GM10248 (cell line): Measurements from ENCODE around the gene TM4SF4.

Source experiments
- CTCF ChIA-PET: fragments of 300-600 bp; sonication (Branson Sonifier 250); formaldehyde crosslinking; extraction: SDS; loops from one replicate; lab custom pipeline; 2021; ENCODE audit warnings: antibody characterized with exemption; lab: Yijun Ruan, JAX
- POLR2A ChIA-PET: fragments of 350-650 bp; sonication (Branson Sonifier 250); formaldehyde crosslinking; extraction: SDS; loops from one replicate; lab custom pipeline; 2020; ENCODE audit warnings: antibody characterized with exemption; lab: Yijun Ruan, JAX
- DNase-seq: peaks from one replicate; pipeline ENCODE4 v3.0.0; 2012; ENCODE audit errors: extremely low spot score
- TF ChIP-seq, protein P1 (sequence below): IDR thresholded peaks from 2 replicates; pipeline ENCODE4 v1.5.1; 2012; ENCODE audit warnings: mild to moderate bottlenecking, low read depth; ENCODE audit errors: extremely low read depth, missing control alignments, control extremely low read depth

TM4SF4 gene

DNA sequence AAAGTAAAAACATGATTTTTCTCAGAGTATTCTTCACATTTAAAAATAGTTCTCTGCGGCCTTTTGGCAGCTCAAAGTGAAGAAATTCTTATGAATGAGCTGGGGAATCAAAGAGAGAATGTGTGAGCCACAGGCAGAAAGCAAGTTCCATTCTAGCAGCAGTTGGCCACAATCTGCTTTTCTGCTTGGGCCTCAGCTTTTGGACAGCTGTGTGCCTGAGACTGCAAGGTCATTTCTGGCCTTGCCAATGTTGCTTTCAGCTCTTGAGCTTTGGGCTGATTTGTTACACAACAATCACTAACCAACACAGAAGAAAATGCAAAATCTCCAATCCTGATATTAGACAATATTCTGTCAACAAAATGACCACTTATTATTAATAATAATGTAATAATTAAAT lies 14.4 kb upstream of the TM4SF4 start:
- DNase-seq, result no peak
- ChIA-PET CTCF (interaction anchor here (1.0 to 1.9 kb wide), 2 partner anchors 10 to 44 kb away, joined by 3 to 4 read pairs; no protein-coding TSS in a partner anchor), POLR2A (no interaction called here)

DNA sequence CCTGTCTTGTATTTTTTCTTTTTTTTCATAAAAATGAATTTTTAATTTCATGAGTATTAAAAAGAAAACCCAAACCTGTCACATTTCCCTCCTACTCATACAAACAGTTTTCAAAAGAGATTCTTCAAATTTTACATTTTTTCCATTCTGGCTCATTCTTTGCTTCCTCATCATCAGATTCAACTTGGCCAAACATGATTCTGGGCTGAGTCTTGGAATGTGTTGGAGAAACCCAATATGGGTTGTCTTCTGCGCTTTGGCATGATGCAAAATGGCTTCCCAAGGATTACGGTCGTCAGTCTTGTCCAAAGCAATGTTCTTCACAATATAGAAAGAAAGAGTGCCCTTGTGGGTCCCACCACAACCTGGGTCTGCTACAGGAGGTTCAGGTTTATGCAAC lies 12.4 kb upstream of the TM4SF4 start:
- ChIA-PET CTCF (interaction anchor here (1.2 to 1.3 kb wide), 2 partner anchors 8 to 18 kb away, joined by 3 to 4 read pairs; no protein-coding TSS in a partner anchor), POLR2A (no interaction called here)
- no peak for DNase-seq
- TF ChIP-seq, protein P1, sequence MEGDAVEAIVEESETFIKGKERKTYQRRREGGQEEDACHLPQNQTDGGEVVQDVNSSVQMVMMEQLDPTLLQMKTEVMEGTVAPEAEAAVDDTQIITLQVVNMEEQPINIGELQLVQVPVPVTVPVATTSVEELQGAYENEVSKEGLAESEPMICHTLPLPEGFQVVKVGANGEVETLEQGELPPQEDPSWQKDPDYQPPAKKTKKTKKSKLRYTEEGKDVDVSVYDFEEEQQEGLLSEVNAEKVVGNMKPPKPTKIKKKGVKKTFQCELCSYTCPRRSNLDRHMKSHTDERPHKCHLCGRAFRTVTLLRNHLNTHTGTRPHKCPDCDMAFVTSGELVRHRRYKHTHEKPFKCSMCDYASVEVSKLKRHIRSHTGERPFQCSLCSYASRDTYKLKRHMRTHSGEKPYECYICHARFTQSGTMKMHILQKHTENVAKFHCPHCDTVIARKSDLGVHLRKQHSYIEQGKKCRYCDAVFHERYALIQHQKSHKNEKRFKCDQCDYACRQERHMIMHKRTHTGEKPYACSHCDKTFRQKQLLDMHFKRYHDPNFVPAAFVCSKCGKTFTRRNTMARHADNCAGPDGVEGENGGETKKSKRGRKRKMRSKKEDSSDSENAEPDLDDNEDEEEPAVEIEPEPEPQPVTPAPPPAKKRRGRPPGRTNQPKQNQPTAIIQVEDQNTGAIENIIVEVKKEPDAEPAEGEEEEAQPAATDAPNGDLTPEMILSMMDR, result no peak

More for the DNA sequence above, 14.4 kb upstream of the TM4SF4 start:
- TF ChIP-seq, protein P1, result no peak

DNA sequence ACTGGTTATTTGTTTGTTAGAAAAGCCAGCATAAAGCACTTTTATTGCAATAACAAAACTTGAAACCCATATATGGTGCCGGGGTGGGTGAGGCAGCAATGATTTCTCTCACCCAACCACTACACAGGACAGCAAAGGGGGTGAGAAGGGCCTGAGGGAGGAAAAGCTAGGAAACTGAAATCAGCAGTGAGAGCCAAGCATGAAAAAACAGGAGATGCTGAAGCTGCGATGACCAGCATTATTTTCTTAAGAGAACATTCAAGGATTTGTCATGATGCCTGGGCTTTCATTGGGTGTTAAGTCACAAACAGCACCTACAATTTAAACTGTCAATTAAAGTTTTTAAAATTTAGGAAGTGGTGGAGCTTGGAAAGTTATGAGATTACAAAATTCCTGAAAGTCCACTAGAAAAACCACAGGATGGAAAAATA lies 11.9 kb upstream of the TM4SF4 start:
- DNase-seq, result no peak
- ChIA-PET POLR2A (no interaction called here), CTCF (interaction anchor here (1.2 kb wide), 1 partner anchor 17 kb away, joined by 3 read pairs; no protein-coding TSS in a partner anchor)
- TF ChIP-seq, protein P1, result no peak

DNA sequence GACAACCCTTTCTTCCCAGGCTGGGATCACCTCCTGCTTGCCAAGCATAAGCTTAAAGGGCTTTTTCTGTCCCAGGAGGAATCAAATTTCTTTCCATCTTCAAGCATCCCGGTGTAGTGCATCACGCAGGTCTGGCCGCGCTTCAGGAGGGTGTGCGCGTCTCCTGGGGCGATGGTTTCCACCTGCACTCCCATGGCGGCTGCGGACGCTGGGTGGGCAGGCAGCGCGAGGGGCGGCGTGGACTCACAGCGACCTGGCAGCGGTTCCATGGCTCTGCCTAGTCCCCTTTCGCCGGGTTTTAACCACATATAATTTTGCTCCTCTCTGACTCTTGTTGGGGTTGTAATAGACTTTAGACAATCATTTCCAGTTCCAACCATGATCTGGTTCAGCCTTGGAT lies 10.6 kb upstream of the TM4SF4 start:
- ChIA-PET POLR2A (no interaction called here), CTCF (interaction anchor here (1.8 kb wide), 1 partner anchor 10 kb away, joined by 4 read pairs; no protein-coding TSS in a partner anchor)
- TF ChIP-seq, protein P1, result no peak
- no peak for DNase-seq

DNA sequence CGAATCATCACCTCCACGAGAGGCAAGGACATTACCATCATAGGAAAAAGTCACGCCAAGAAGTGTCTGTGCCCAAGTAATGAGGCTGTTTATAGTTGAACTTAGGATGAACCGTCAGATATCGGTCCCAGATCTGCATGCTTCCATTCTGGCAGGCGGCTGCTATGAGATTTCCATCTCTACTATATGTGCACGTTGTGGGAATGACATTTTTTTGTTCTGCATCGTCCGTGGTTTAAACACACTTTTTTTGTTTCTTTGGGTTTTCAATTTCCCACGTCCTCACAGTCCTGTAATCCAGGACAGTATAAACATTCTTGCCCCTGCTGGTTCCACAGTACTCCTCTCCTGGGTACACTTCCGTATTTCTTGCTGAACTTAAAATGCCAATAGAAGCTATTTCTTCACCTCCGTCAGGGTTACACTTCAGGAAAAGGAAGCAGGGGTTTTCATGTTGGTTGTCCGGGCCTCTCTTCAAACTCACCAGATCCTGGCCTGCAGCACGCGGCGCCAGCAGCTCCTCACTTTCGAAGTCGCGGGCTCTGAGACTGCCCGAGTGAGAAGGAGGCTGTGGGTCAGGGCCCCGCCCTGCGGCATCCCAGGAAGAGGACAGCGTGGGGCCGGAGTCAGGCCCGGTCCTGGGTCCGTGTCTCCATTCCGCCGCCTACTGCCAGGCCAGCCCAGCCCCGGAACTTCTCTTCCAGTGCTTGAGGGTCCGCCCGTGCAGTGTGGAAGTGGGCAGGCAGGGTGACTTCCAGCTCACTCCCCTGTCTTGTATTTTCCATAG lies 9.8 kb upstream of the TM4SF4 start:
- CTCF ChIA-PET, result interaction anchor here (1.8 kb wide), 1 partner anchor 9 kb away, joined by 4 read pairs; no protein-coding TSS in a partner anchor
- POLR2A ChIA-PET, result no interaction called here
- no peak for DNase-seq
- TF ChIP-seq, protein P1, result no peak

DNA sequence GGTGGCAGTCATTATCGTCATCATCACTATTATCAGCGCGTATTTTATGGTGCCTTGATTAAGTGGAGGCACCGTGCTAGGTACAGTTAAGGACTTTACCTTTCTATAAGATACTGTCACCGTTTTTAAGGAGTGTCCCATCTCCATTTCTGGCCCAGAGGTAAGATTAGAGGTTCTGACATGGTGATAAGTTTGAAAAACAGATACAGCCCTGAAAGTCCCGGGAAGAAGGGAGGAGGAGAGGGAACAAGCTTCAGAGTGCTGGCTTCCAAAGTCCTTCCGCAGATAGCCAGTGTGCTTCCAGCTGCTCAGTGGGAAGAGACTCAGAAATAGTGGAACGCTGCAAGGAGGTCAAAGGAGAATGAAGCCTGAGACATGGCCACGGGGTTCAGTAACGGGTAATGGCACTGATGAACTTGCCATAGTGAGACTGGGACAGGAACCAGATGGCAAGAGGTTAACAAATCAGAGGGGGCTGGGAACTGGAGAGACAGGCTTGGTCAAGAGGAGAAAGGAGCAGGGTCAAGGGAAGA lies 9.1 kb upstream of the TM4SF4 start:
- POLR2A ChIA-PET, result no interaction called here
- TF ChIP-seq, protein P1, result no peak
- DNase-seq, result no peak
- CTCF ChIA-PET, result no interaction called here
